HG03066 (cell line): Measurements from ENCODE around the gene PAQR6.
"Not testable (repeated sequence)": the region's sequence is repeated elsewhere in the genome, so short reads cannot be mapped to it uniquely, and the experiment has no call there.

Experiments used
- ATAC-seq: cut with Tn5 transposase; IDR thresholded peaks from one replicate; pipeline ENCODE4 v1.9.1; 2021; ENCODE audit warnings: low read depth; ENCODE audit not compliant: unreplicated experiment

The PAQR6 gene

GRCh38 chr1:156233426-156234127 lies 14.3 kb downstream of the PAQR6 start:
- no peak for ATAC-seq

DNA sequence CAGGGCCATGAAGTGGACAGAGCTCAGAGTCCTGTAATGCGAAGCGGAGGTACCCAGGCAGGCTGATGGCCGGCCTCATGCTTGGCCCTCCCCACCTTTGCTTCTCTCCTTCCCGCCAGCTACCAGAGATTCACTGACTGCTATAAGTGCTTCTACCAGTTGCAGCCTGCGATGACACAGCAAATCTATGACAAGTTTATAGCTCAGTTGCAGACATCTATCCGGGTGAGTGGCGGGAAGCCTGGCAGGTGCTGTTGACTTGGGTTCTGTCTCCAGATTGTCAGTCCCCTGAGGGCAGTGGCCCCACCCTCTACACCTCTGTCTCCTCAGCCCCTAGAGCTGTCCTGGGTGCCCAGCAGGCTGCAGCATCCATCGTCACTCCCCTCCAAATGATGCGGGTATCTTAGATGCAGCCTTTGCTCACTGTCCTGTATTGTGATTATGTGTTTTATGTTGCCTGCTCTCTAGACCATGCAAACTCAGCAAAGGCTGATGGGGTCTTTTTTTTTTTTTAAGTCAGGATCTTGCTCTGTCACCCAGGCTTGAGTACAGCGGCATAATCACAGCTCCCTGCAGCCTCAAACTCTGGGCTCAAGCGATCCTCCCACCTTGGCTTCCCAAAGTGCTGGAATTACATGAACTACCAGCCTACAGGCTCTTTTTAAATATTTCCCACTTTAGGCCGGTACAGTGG lies 15.5 kb downstream of the PAQR6 start:
- no peak for ATAC-seq

GRCh38 chr1:156230473-156230837 lies 17.4 kb downstream of the PAQR6 start:
- ATAC-seq, result no peak

GRCh38 chr1:156229809-156230472 lies 17.9 kb downstream of the PAQR6 start:
- no peak for ATAC-seq

GRCh38 chr1:156228501-156228900 lies 19.4 kb downstream of the PAQR6 start:
- ATAC-seq, result no peak

GRCh38 chr1:156226782-156227181 lies 21.1 kb downstream of the PAQR6 start:
- ATAC-seq, result no peak

GRCh38 chr1:156226116-156226538 lies 21.7 kb downstream of the PAQR6 start:
- ATAC-seq, result peak; percentile 77

GRCh38 chr1:156225677-156226014 lies 22.2 kb downstream of the PAQR6 start:
- no peak for ATAC-seq

- no peak for ATAC-seq
Measured at GRCh38 chr1:156221986-156222692, 25.7 kb downstream of the PAQR6 start.

GRCh38 chr1:156220226-156220625 lies 27.6 kb downstream of the PAQR6 start:
- ATAC-seq, result no peak

GRCh38 chr1:156217871-156218270 lies 30.0 kb downstream of the PAQR6 start:
- no peak for ATAC-seq

GRCh38 chr1:156216361-156217086 lies 31.3 kb downstream of the PAQR6 start:
- ATAC-seq, result not testable (repeated sequence)

DNA sequence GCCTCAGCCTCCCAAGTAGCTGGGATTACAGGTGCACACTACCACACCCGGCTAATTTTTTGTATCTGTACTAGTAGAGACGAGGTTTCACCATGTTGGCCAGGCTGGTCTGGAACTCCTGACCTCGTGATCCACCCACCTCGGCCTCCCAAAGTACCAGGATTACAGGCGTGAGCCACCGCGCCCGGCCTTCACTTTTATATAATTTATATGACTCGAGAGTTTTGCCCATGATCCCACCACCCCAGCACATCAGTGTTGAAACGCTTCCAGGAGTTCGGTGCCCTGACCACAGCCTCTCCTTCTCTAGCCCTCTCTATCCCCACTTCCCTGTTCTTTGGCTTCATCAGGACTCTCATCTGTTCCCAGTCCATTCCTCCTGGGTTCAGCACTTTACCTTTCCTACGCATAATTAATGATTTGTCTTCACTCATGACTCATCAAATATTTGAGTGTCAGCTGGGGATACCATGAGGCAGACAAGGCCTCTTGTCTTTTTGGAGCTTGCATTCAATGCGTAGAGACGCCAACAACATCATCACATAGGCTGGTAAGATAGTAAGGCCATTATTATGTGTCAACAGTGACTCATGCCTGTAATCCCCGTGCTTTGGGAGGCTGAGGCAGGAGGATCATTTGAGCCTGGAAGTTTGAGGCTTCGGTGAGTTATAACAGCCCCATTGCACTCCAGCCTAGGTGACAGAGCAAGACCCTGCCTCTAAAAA lies 33.7 kb downstream of the PAQR6 start:
- ATAC-seq, result no peak

DNA sequence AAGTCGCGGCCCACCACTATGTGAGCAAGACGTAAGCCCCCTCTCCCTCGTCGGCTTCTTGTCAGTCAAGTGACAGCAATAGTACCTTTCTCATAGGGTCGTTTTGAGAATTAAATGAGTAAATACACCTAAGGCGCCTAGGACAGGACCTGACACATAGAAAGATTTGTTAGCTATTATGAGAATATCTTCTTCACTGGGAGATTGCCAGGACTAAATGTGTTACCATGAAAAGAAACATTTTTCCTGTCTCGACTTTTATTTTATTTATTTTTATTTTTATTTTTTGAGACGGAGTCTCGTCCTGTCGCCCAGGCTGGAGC lies 34.3 kb downstream of the PAQR6 start:
- no peak for ATAC-seq

- ATAC-seq, result peak; percentile 83
Measured at GRCh38 chr1:156212833-156213643, 34.8 kb downstream of the PAQR6 start, which contains the start of gene PMF1. TSS of gene PMF1 (plus strand) at chr1:156213007. CDS start at chr1:156213016, 9 bp downstream.

DNA sequence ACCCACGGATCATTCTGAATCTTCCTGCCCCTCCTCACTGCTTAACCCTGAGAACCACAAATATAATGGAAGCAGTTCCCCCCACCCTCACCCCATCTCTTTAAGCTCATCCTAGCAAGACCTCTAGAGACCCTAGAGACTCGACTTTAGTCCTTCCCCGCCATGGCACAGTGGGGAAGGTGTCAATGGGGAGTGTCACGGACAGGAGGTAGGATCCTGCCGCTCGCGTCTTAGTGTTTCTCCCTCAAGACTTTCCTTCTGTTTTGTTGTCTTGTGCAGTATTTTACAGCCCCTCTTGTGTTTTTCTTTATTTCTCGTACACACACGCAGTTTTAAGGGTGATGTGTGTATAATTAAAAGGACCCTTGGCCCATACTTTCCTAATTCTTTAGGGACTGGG lies 35.7 kb downstream of the PAQR6 start:
- ATAC-seq, result no peak

DNA sequence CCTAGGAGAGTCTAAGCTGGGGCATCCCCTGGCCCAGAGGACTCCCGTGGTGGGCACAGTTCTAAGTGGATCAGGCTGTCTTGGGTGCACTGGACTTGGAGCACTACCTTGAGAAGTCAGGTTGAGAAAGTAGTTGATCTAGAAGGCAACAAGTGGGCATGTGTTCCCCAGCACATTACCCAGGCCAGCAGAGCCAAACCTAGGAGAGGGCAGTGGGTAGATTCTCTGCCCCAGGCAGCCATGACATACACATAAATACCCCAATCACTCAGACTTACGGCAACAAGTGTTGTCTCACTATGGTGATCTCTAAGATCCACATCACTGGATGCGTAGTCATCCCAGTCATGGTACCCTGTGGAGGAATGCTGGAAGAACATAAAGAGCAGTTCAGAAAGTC lies 36.6 kb downstream of the PAQR6 start:
- ATAC-seq, result no peak

- ATAC-seq, result no peak
Measured at GRCh38 chr1:156204686-156205085, 43.2 kb downstream of the PAQR6 start.

- ATAC-seq, result no peak
Measured at GRCh38 chr1:156203331-156203730, 44.5 kb downstream of the PAQR6 start.
